Fibroblast of skin of left biceps (primary cell): ENCODE data around the gene AIMP1.
"Not testable (repeated sequence)": the region's sequence is repeated elsewhere in the genome, so short reads cannot be mapped to it uniquely, and the experiment has no call there.

Source experiments
- DNase-seq, 2 experiments: peaks; one replicate each; pipeline ENCODE4 v3.0.0-alpha.2; 2013; ENCODE audit warnings: low read depth in 2 of 2

Gene AIMP1

DNA sequence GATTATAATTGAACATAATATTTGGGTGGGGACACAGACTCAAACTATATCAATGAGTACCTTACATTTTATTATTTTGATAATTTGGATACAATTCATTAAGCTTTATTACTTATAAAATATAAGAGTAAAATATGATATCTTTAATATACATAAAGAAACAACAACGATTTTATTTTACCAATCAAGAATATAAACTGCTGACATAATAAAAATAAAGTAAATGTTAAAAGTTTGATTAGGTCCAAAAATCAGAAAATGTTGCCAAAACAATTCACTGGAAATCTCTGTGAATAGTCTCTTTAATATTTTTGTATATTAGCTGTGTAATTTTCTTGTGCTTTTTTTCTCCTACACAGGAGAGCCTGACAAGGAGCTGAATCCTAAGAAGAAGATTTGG, 30.8 kb downstream of the AIMP1 start:
- DNase-seq: no peak

DNA sequence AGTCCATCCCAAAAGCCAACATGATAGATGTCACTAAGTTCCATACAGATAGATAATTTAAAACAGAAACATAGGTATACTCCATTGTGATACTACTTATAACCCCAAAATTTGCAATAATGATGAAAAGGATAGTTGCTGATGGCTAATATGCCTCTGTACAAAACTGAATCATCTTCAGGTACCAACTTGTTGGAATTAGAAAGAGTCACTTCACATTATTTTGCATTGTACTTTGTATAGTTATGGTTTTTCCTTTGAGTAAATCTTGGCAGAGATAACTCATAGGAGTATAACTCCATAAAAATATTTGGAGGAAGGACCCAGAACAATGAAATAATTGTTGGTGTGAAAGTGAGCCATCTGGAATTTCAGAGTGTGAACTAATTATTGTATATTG, 34.7 kb downstream of the AIMP1 start:
- DNase-seq: no peak

DNA sequence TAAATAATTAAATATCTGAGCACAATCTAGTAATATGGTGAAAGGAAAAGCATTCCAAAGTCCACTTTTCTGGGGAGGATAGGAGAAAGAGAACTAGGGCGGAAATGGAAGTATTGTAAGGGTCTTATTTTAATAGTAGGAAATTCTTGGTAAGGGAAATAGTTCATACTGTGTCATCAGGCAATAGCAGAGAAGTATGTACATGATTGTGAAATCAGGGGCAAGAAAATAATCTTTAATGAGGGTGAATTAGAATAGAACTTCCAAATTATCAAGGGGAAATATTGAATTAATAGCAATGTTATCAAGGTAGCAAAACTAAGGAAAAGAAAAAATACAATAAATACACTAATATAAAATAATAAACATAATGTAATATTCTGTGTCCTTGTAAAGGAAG, 37.4 kb downstream of the AIMP1 start:
- DNase-seq: no peak

DNA sequence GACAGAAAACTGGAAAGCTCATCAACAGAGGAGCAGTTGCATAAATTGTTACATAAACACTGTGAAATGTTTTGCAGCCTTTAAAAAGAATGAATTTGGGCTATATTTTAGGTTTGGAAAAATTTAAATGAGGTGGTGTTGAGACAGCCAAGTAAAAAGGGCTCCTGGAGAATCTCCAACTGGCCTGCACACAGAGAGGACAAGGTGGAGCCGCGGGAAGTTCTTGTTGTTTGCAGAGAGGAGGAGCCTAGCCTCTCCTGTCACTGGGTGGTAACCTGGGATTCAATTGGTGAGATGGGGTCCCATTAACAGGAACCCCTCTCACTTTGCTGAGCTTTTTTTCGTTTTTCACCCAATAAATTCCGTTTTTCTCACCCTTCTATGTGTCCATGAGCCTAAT, 38.8 kb downstream of the AIMP1 start:
- no peak for DNase-seq

DNA sequence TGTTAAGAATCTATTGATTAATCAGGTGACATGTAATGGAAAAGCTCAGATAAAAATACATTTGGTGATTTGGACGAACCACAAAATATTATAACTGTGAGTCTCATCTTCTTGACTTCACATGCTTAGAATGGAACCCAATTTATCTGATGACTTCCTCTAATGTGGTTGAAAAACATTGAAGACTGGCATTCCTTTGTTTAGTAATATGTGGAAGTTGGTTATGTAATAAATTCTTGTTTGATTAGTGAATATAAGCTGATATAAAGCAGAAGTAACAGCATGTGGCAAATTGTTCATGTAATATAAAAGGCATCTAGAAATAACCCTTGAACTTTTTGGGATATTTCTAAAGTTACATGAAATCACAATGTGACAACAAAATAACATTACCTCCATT, 42.5 kb downstream of the AIMP1 start:
- DNase-seq: peak; percentile 62 to 72

DNA sequence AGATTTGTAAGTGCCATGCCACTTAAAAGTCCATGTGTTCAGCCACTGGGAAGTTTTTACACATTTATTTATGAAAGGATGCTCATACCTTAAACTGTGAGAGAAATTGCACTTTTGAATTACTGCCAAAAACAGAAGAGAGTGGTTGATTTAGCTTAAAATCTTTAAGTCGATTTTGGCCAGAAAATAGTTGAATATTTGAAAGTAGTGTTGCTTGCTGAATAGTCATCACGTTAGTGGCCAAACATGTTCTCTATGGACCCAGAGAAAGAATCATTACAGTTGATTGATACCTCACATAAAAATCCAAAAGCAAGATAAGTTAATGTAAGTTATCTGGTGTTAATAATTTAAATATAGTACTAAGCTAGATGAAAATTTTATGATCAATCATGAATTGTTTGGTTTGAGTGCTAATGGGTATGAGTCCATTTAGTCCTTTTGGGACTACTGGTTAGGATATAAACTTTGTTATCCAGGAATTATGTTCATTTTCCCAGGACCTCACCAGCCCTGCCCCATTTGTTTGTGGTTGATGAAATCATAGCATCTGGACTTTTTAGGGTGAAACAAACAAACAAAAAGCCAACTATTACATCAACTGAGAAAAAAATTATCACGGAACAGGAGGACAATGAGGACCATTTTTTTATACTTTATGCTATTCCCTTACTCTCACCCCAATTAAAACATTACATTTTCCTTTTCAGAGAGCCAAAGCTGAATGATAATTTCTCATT, 45.9 kb downstream of the AIMP1 start:
- no peak for DNase-seq

DNA sequence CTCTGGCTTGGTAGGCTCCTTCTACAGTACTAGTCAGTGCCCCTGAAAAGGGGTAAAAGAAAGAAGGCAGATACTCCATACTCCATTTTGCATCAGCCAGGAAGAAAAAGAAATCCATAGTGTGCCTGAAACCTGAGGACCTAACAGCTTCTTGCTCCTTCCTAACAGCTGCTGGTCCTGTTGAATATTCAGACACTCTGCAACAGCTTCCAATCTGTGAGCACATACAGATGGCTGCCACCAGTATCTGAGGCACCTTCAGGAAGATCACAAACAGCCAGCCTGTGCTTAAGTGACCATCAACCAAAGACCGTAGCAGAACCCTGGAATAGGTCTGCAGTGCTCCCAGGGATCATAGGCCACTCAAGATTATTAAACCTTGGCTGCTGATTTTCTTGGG, 47.9 kb downstream of the AIMP1 start:
- DNase-seq: no peak

DNA sequence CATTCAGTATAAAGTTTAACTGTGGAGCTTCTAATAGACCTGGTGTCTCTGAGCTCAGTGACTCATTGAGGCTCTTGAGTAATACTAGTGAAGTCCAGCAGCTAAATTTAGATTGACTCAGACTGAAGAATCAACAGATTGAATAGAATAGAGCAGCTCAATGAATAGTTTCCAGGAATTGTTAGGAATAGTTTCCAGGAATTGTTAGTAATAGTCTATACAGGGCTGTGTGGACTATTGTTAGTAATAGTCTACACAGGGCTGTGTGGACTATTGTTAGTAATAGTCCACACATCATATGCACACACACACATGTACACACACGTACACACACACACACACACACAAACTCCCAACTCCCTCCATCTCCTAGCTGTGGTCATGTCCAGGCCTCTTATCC, 49.3 kb downstream of the AIMP1 start:
- DNase-seq: peak; percentile 82 to 85

DNA sequence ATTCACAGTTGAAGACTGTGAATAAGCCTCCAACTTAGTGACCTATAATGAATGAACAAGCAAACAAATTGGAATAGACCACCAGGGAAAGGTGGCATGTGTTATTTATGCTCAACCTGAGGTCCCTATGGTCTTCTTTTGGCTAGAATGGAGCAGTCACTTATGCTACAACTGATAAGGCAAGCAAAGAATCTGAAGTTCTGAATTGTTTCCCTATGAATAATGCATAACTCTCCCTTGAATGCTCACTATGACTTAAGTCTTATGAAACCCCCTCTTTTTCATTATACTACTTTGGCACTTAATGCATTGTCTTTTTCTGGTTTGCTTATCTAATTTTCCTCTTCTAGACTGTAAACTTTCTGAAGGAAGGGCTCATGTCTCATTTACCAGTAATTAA, 49.7 kb downstream of the AIMP1 start:
- no peak for DNase-seq

DNA sequence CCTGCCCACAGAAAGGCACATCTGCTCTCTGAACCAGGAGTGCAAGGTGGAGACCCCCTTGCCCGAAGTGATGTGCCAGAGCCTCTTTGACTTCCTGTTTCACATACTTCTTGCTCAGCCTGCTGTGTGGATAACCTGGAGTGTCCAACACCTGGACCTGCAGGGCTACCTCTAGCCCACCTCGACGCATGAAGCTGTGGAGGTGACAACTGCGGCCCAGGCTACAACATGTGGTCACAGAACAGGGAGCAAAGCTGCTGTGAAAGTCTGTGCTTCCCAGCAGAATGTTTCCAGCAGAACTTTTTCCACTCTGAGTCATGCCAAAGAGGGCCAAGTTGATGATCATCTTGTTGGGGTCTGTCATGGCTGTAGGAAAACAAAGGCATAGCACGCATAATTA, 50.7 kb downstream of the AIMP1 start:
- DNase-seq: no peak

DNA sequence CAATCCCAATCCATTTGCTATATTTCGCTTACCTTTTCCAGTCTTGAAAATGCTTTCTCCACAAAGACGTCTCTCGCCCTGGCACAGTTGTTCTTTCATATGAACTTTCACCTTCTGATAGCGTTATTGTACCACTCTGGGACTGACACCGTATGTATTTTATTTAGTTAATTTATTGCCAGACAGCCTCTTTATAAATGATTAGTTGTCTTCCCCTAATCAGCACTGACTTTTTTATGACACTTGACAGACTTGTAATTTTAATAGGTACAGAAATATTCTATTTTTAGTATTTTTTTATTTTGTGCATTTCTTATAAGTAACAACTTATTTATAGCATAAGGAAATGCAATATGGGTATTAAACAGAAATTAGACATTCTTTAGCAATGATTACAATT, 52.3 kb downstream of the AIMP1 start, which contains the start of gene GIMD1:
Gene GIMD1, minus strand, starts transcription at position 101 of the 400 bp plus-strand sequence. CDS start 1,343 bp downstream, outside the sequence.
- no peak for DNase-seq

DNA sequence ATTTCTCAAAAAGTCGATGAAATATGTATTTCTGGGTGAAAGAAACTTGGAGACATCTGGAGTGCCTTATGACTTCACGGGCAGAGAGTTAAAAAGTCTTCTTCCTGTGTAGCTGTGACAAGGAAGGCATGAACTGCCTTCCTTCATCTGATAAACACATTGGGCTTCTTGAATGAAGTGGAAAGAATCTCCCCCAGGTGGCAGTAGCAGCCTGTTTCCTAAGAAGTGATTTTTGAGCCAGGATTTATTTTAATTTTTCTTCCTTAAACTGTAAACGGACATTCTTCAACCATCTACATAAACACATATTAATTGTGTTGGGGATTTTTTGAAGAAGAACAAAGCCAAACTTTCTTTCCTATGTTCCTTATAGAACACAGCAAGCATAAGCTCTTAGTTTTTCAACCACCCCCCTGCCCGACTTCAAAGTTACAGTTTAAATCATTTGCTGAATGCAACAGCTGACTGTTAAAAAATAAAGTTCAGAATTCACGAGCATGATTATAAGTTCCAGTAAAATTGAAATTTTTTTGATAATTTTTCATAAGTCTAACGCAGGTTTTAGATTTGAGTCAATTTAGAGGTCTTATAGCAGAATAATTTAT, 53.2 kb downstream of the AIMP1 start:
- DNase-seq: peak; percentile 62 to 68

DNA sequence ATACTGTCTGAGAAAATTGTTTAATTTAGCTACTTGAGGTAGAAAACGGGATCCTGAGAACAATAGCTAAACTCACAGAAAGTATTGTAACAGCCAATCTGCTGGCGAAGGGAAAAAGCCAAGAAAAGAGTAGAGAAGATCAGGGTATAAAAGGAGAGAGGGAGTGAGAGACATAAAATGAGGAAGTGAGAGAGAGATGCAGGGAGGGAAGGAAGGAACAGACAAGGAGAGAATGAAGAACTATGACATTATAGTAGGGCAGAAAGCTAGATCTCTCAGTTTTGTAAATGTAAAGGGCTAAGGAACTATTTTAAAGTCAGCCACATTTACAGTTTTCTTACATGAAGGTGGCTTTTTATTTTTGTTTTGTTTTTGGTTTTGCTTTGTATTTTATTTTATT, 53.9 kb downstream of the AIMP1 start:
- DNase-seq: no peak

DNA sequence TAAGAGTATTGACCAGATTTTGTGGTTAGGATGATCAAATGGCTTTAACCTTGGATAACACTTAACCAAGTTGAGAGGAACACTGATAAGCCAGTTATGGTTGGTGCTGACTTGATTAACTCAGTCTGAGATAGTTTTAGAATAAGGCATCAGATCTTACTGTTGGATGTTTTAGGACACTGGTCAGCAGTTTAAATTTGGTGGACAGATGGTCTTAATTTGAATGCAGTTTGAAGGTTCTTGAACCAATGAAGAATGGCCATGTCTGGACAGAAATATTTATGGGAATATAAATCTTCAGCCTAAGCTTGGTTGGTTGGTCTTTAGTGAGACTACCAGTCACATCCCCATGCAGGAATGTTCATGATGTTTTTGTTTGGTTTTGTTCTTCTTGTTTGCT, 54.8 kb downstream of the AIMP1 start:
- no peak for DNase-seq

DNA sequence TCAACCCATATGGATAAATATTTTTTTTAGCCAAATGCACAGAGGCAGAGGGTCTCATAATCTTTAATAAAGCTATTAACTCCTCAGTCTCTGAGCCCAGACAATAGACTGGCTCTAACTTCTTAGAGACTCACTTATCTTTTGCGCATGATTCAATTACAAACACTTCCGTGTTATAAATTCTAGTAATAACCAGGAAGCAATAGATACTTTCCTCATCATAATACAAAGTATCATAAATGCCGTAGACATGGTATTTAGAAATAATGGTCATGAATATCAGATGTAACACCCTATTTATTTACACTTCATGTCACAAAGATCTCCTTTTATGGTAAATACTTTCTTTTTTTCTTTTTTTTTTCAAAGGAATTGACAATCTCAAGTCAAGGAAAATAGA, 56.7 kb downstream of the AIMP1 start:
- no peak for DNase-seq

DNA sequence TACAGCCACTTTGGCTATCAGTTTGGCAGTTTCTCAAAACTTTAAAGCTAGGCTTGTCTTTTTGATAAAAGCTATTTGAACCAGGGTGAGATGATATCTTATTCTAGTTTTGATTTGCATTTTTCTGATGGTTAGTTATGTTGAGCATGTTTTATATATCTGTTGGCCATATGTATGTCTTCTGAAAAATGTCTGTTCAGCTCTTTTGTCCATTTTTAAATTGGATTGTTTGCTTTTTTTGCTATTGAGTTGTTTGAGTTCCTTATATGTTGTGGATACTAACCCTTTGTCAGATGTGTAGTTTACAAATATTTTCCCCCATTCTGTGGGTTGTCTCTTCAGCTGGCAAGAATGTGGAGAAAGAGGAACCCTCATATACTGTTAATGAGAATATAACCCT, 63.8 kb downstream of the AIMP1 start:
- no peak for DNase-seq

DNA sequence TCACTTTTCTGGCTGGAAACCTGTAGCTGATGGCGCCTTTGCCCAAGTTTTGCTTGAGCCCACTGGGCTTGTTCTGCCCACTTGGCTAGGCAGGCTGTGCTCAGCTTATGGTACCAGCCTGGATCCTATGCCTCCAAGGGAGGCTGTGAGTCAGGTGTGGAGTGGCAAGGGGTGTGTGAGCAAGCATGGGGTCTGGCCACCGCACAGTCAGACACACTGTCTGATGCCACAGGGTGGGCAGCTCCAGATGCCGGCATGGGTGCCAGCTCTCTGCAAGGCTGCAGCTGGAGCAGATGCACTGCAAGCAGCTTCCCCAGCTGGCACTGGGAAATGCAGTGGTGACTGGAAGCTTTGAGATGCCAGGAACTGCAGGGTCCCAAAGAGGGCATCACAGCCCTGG, 68.5 kb downstream of the AIMP1 start:
- DNase-seq: no peak

DNA sequence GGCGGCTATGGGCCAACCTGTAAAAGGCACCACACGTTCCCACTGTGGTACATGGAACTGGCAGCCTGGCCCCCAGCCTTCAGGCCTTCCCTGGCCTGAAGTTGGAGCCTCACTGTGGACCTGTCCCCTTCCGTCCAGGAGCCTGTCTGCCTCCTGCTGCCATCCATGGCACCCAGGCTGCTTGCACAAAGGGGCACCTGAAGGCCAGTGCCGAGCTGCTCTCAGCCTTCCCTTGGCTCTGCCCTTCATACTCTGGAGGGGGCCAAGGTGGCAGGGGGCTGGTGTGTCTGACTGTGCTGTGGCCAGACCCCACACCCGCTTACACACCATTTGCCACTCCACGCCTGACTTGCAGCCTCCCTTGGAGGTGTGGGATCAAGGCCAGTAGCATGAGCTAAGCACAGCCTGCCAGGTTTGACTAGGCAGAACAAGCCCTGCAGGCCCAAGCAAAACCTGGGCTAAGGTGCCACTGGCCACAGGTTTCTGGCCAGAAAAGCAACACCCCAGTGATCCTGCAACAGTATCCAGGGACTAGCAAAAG, 69.6 kb downstream of the AIMP1 start:
- no peak for DNase-seq

DNA sequence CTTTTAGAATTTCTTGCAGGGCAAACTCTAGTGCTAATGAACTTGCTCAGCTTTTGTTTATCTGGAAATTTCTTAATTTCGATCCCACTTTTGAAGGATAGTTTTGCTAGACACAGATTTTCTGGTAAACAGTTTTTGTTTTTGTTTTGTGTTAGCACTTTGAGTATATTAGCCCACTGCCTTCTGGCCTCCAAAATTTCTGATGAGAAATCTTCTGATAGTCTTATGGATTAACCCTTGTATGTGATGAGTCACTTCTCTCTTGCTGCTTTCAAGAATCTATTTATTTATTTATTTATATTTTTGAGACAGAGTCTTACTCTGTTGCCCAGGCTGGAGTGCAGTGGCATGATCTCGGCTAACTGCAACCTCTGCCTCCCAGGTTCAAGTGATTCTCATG, 79.2 kb downstream of the AIMP1 start:
- DNase-seq: no peak

DNA sequence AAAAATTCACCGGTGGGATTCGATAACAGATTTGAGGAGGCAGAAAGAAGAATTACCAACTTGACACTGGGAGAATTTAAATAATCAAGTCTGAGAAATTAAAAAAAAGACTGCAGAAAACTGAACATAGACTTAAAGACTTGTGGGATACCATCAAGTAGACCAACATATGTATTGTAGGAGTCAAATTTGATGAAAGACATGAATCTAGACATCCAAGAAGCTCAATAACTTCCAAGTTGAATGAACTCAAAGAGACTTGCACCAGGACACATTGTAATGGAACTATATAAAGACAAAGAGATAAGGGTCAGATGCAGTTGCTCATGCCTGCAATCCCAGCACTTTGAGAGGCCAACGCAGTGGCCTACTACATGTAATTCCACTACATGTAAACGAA, 82.5 kb downstream of the AIMP1 start:
- not testable (repeated sequence) for DNase-seq
